ENCODE measurements around the gene LRRC17. TPM values are rescaled to one million over a fixed set of nuclear protein-coding genes. Genes with fewer than 3 reads are reported as not detected.

The LRRC17 gene
- total and polyA plus RNA-seq, 2 of the 4 experiments (the other 2 are of a cell fraction): 250 to 280 TPM

DNA sequence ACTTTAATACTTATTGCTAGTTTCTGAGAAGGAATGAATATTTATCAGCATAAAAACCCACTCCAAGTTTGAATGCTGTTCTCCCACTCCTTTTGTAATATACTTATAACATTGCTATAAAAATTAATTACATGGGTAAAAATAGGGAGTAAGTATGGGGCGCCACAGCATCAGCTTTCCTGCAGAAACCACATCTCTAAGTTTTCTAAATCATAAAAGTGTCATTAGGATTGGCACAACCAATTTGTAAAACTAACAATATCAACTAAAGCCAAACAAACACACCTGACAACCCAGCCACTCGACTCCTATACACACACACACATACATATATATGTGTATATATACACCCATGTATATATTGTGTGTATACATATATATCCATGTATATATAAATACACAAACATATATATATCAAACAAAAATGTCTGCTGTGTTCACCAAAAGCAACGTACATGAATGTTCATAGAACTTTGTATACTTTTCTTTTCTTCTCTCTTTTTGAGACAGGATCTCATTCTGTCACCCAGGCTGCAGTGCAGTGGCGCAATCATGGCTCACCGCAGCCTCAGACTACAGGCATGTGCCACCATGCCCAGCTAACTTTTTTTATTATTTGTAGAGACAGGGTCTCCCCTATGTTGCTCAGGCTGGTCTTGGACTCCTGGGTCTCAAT is 14.8 kb upstream of the LRRC17 start:
- no CpG with 5 or more reads among the region's 5 CpGs for WGBS, 2 experiments (ENCODE audit: extremely low coverage in 2 of 2, insufficient read length in 1 of 2)
- no peaks in the 10 kb centered on the region for H3K27me3 ChIP-seq (ENCODE audit: control insufficient read depth, insufficient read depth, low read length)
- no peak for ATAC-seq (ENCODE audit: low read depth)
- no peak overlapping the region for H3K4ac ChIP-seq (ENCODE audit: low read depth, low read length)
- TF ChIP-seq CEBPB (IDR thresholded peaks at IDR 0.05; ENCODE audit: low read depth, low read length) (peak; percentile 55), MXI1 (IDR thresholded peaks at IDR 0.05; ENCODE audit: borderline replicate concordance, low read depth, low read length) (no peak)
- H3K9ac ChIP-seq (ENCODE audit: low read depth, low read length): no peak overlapping the region
- H2BK20ac ChIP-seq (ENCODE audit: low read depth, low read length): no peak overlapping the region
- dilution Hi-C loops (cut with HindIII; ENCODE audit: low sequenced_read_pairs, unreplicated experiment) (no loop called here), in situ Hi-C loops (cut with MboI; ENCODE audit: low sequenced_read_pairs) (no loop called here), intact Hi-C loops (cut with micrococcal nuclease) (no loop called here)
- no peak overlapping the region for H2AK9ac ChIP-seq (replicated peaks; ENCODE audit: low read depth, low read length, poor library complexity)
- no peak for DNase-seq
- no peaks in the 10 kb centered on the region for H3K36me3 ChIP-seq (ENCODE audit: control insufficient read depth, insufficient read depth, low read length)
- peaks cover 4% of the 10 kb centered on the region; the same call in 1 of the 2 replicates for H3K4me1 ChIP-seq (ENCODE audit: control insufficient read depth, insufficient read depth, low read length)
- no peak overlapping the region for H2BK120ac ChIP-seq (ENCODE audit: low read depth, low read length)
- H2AK5ac ChIP-seq (ENCODE audit: low read depth, low read length): no peak overlapping the region
- no peak overlapping the region for H3K23ac ChIP-seq (ENCODE audit: low read depth, low read length)
- no peak overlapping the region for H4K5ac ChIP-seq (ENCODE audit: low read depth, low read length)
- POLR2A ChIA-PET (ENCODE audit: unreplicated experiment): no interaction called here
- H4K8ac ChIP-seq (ENCODE audit: low read depth in 2 of 2, low read length in 2 of 2): no peak overlapping the region
- no peak overlapping the region for H2BK15ac ChIP-seq (ENCODE audit: low read depth, low read length)
- no peak overlapping the region for H3K18ac ChIP-seq (ENCODE audit: low read depth, low read length)
- H4K20me1 ChIP-seq (ENCODE audit: insufficient read depth, low read length): no peaks in the 10 kb centered on the region
- H3K4me3 ChIP-seq (ENCODE audit: insufficient read depth, low read depth, low read length): no peak overlapping the region
- peaks cover 2% of the 10 kb centered on the region; the same call in 1 of the 2 replicates for H3K9me1 ChIP-seq (ENCODE audit: insufficient read depth, low read length)
- no peaks in the 10 kb centered on the region for H3K79me1 ChIP-seq (ENCODE audit: low read depth in 1 of 2, low read length in 2 of 2)
- no TSS peak for BruUV-seq (replicated peaks)
- H3K9me3 ChIP-seq (ENCODE audit: control insufficient read depth, insufficient read depth, low read length): no peaks in the 10 kb centered on the region
- no peak overlapping the region for H3K4me2 ChIP-seq (ENCODE audit: low read depth, low read length)
- no peak overlapping the region for H4K91ac ChIP-seq (ENCODE audit: insufficient read depth, low read depth, low read length)
- H3K56ac ChIP-seq (ENCODE audit: extremely low read depth, insufficient read depth, low read length): no peak overlapping the region
- H3K27ac ChIP-seq (ENCODE audit: insufficient read depth, low read length): no peak overlapping the region
- H3K14ac ChIP-seq (replicated peaks; ENCODE audit: low read depth, low read length): no peak overlapping the region
- no peak overlapping the region for H2BK5ac ChIP-seq (ENCODE audit: low read depth, low read length, poor library complexity, severe bottlenecking)
- CTCF ChIA-PET: interaction anchor here (0.5 kb wide), 1 partner anchor 488 kb away, joined by 3 read pairs; no protein-coding TSS in a partner anchor
- no peak overlapping the region for H2AFZ ChIP-seq (replicated peaks; ENCODE audit: low read length, poor library complexity)

All from IMR-90 (cell line).